COR-L47 (cell line): Measurements from ENCODE around the gene PLXNA4.

Experiments
- DNase-seq: peaks from one replicate; lab custom pipeline; 2025; lab: John Stamatoyannopoulos, UW

Gene PLXNA4

GRCh38 chr7:132242192-132242812, 334.0 kb downstream of the PLXNA4 start:
- DNase-seq: no peak

DNA sequence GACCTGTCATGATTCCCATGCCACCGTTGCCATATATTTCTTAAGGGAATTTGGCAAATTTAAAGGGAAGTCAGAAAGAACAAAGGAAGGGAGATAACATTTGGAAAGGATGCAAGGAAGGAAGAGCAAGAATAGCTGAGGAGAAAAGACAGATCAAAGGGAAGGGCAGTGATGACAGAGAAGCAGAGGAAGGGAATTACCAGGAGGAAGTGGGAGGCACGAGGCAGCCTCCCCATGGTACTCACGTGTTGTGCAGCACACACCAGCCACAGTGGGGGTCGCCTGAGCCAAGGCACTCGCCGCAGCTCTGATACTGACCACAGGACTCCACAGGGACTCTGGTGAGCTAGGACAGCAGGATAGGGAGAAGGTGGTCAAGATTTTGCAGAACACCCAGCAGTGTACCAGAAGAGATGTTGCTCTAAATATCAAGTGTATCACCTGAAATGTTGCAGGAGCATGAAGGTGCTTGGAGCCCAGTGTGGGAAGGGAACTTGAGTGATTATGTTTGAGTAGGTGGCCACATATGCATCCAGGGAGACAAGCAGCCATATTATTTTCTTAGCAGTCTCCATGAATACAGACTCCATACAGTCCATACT, 335.3 kb downstream of the PLXNA4 start:
- no peak for DNase-seq

DNA sequence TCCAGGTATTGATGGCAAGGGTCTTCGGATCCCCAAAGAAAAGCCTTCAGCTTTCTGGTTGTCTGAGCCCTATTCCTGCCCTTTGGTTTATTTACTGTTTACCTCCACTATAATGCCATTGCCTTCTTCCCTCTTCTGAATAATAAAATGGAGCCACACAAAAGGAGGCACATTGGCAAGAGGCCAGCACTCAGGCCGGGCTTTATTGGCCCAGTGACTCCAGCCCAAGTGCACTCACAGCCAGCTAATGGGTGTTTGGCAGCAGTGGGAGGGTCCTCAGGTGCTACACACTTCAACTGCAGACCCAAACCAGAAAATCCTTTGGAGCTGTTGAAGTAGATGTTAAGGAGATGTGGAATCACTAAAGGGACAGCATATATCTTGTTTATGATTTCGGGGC, 336.0 kb downstream of the PLXNA4 start:
- peak; percentile 54 for DNase-seq

DNA sequence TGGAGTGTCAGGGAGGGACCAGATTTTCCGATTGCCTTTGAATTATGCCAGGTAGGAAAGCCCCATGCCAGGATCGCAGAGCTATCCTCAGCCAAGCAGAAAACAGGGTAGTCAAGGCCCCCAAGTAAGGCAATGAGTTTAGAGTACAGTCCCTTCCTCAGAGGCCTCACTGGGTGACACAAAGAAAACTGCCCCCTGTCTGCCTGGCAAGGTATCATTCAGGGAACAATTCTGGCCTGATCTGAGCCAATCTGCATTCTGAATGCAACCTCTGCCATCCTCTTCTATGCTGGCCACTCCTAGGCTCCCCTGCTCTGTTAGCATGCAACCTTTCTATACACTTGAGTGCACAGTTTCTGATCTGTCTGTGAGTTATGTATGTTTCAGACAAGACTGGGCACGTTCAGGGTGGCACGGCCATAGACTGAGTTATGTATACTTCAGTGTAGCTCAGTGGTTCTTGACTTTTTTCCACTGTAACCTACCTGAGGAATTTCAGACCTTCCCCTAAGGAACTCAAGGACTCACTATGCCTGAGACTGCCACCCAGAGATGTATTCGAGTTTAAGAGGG, 336.8 kb downstream of the PLXNA4 start:
- DNase-seq: no peak

DNA sequence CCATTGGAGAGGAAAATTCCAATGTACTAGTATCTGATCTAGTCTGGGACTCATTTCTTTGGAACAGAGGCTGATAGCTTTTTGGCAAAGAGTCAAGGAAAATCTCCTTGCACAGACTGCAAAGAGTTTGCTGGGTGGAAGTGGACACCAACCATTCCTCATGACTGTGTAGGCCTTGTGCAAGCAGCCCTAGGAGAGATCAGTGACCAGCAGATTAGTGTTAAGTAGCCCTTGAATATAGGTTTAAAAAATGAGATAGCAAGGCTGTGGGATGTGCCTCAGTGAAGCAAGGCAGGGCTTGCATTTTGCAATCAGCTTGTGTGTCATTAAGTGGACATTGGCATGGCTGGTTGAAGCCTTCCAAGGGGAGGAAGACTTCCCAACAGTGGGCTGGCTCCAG, 341.6 kb downstream of the PLXNA4 start:
- DNase-seq: no peak

DNA sequence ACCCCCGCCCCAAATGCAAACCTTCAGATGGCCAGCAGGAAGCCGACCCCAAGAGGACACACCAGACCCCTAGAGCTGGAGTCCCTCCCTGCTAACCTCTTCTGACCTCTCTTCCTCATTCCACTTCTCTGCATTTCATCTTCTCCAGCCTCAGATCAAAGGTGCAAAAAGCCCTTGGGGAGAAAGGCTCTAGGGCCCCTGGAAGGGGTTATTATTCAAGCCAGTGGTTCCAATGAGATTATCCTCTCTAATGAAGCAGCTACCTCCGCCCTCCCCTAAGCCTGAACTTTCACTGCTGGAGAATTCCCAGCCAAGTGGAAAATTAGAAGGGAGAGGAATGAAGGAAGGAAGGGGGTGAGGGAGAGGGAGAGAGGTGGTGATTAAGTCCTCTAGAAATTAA, 343.9 kb downstream of the PLXNA4 start:
- no peak for DNase-seq

DNA sequence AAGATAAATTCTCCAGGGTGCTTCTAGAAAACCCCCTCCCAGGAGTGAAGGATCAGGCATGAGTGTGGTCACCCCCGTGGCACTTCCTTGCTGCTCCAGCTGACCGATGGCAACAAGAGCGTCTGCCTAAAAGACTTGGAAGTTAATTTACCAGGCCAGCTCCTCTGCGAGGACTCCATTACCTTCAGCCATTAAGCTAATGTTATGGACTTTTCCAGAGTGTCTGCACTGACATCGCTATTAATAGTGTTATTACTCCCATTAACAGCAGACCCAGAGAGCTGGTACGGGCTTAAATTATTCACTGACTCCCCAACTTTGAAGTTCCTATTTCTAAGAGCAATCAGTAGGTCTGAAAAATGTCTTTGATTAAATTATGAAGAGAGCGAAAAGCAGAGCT, 345.8 kb downstream of the PLXNA4 start:
- no peak for DNase-seq

DNA sequence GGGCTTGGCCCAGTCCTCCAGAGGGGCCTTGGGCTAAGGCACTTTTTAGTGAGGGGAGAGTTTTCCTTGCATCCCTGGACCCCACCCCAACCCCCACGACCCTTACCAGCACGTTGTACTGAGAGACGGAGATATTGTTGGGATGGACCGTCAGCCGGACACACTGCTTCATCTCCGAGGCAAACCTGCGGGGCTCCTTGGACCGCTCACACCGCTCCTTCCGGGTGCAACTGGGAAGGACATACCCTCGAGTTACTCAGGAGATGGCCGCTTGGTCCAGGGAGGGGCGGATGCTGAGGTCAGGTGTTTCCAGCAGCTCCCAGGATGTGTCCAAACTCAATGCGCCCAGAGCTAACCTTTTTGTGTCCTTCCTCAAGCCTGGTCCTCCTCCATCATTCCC, 348.0 kb downstream of the PLXNA4 start:
- no peak for DNase-seq

GRCh38 chr7:132226957-132227290, 349.3 kb downstream of the PLXNA4 start:
- DNase-seq: no peak

- no peak for DNase-seq
Observed at GRCh38 chr7:132226046-132226956, 350.0 kb downstream of the PLXNA4 start.

GRCh38 chr7:132225216-132226030, 350.8 kb downstream of the PLXNA4 start:
- no peak for DNase-seq

- DNase-seq: no peak
Observed at GRCh38 chr7:132221356-132221755, 354.9 kb downstream of the PLXNA4 start.

DNA sequence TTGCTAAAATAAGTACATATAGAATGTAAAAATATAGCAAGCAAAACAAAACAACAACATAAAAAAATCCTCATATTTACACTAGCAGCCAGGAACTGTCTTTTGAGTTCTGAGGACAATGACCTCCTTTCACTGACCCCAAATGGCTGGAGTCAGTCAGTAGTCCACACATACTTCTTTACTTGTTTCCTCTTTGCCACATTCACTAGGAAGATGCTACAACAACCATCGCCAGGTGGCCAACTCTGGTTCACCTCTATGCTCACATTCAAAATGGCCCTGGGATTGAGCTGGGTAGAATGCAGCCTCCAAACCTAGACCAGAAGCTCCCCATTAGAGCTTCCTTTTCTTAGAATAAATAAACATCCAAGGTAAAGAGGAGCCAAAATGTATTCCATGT, 356.2 kb downstream of the PLXNA4 start:
- no peak for DNase-seq

GRCh38 chr7:132218876-132219275, 357.4 kb downstream of the PLXNA4 start:
- no peak for DNase-seq

GRCh38 chr7:132216847-132217525, 359.3 kb downstream of the PLXNA4 start:
- DNase-seq: no peak

DNA sequence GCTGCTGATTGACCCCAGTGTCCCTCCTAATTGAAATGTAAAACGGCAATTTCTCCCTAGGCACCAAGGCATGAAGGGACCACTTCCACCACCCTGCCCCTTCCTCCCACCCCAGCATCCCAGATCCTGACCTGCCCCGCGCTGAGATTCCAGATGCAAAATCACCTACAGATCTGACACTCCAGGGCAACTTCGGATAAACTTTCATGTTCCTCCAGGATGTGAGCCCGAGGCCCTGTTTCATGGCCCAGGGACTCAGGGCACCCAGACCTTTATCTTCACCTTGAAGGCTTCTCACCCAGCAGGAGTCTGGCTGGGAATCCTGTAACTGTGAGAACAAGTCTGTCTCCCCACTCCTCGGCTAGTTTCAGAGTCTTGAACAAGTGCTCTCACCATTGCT, 361.8 kb downstream of the PLXNA4 start:
- DNase-seq: no peak

DNA sequence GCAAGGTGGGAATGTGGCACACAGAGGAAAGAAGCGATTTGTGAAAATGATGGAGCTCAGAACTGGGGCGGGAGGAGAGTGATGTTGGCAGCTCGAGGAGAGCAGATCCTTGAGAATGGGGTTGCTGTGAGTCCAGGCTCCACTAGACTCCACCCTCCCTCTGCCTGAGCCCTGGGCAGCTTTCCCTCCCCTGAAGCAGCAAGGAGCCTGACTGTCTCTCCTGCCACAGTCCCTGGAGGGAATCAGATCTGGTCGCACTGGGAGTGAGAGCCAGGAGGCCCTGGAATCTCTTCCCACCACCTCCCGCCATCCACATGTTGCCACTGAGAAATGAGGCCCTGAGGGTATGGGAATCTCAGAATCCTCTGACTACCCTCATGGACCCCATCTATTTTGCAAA, 362.7 kb downstream of the PLXNA4 start:
- DNase-seq: no peak

- DNase-seq: no peak
Observed at GRCh38 chr7:132211971-132212370, 364.3 kb downstream of the PLXNA4 start.

DNA sequence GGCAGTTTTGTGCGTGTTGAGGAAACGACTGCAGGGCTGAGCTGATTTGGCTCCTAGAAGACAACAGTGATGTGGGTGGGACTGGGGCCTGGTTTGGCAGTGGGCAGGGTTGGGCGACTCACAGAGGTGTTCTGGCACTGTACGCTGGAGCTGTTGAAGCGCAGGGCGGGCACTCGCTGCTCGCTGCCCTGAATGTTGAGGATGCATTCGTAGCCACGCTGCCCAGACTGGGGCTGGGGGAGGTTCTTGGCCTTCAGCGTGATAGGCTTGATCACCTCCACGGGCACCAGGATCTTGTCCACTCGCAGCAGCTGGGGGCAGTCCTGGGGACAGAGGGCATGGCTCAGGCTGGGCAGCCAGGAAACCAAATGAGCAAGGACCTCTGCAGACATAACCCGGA, 365.4 kb downstream of the PLXNA4 start:
- no peak for DNase-seq

DNA sequence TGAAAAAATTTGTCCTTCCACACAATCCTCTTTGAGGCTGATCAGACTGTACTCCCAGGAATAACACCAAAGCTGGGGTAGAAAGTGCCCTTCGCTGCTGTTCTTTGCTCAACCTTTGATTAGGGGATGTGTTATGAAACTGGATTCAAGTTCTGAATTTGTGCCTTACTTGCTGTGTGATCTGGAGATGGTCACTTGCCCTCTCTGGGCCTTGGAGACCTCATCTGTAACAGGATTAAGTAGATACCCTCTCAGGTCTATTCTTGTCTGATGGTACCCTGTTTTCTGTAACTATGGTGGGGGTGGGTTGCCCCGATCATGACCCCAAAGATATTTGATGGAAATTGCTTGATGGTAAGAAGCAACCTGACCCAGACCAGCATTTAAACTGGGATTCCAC, 368.5 kb downstream of the PLXNA4 start:
- DNase-seq: no peak

GRCh38 chr7:132207211-132207610, 369.1 kb downstream of the PLXNA4 start:
- no peak for DNase-seq

GRCh38 chr7:132206594-132206993, 369.7 kb downstream of the PLXNA4 start:
- no peak for DNase-seq
